Measurements from ENCODE around the gene GPR63.

The GPR63 gene

DNA sequence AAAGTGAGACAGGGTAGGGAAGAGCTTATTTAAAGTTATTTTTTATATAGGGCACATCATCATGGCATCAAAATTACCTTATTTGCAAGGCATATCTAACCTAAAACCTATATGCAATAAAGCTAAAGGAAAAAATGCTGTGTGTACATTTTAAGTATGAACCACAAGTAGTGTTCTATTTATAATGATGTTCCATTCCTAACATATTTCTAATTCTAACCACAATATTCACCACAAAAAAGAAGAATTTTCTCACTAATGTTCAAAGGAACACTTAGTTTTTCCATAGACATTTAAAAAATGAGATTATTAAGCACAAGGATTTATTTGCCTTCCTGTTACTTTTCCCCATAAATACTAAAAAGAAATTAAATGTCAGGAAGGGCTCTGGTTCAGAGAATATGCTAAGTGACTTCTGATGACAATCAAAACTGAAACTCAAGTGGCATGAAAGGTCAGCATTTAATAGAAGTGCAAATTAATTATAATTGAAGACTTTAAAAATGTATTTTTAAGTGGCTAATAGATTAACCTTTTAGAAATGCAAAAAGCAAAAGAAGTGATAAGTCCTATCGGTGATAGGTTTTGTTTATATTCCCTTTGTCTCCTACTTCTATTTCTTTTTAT, 25.1 kb downstream of the GPR63 start:
- no peaks in the 10 kb centered on the region for H3K27me3 ChIP-seq (ENCODE audit: insufficient read depth, low read length)
- no peak overlapping the region for H2AK5ac ChIP-seq (ENCODE audit: low read length)
- no peak overlapping the region for H3K4me3 ChIP-seq (ENCODE audit: low read depth, low read length)
- H3K18ac ChIP-seq (ENCODE audit: low read length), result no peak overlapping the region
- no peak overlapping the region for H3K9ac ChIP-seq (ENCODE audit: low read length)
- H2BK12ac ChIP-seq (ENCODE audit: low read length), result no peak overlapping the region
- no peak overlapping the region for H2BK5ac ChIP-seq (ENCODE audit: low read depth, low read length, poor library complexity)
- H3K4ac ChIP-seq (ENCODE audit: low read depth, low read length), result no peak overlapping the region
- no peak overlapping the region for H4K12ac ChIP-seq (ENCODE audit: low read depth, low read length)
- H3K79me1 ChIP-seq (ENCODE audit: low read length), result no peaks in the 10 kb centered on the region
- no peaks in the 10 kb centered on the region for H3K4me1 ChIP-seq (ENCODE audit: control insufficient read depth in 1 of 2, insufficient read depth in 2 of 2, low read length in 2 of 2)
- H3K27ac ChIP-seq (ENCODE audit: low read depth, low read length), result no peak overlapping the region
- H3K4me2 ChIP-seq (ENCODE audit: low read length), result no peak overlapping the region
- no peak overlapping the region for H3K23ac ChIP-seq (ENCODE audit: low read length)
- no peak overlapping the region for H2AFZ ChIP-seq (ENCODE audit: insufficient read depth, low read length, poor library complexity)
- no peak overlapping the region for H4K8ac ChIP-seq (ENCODE audit: low read depth, low read length)
- H3K79me2 ChIP-seq (ENCODE audit: control insufficient read depth, insufficient read depth, low read length, poor library complexity), result no peaks in the 10 kb centered on the region
- no CpG with 5 or more reads among the region's 1 CpG for WGBS (ENCODE audit: extremely low coverage, insufficient coverage, insufficient read length)
- H3K14ac ChIP-seq (ENCODE audit: low read length), result no peak overlapping the region
- DNase-seq, result peak in 1 of 2 donors; percentile 39
- H2BK120ac ChIP-seq (ENCODE audit: insufficient read depth, low read length, poor library complexity), result no peak overlapping the region
- no peak overlapping the region for H4K91ac ChIP-seq (ENCODE audit: low read depth, low read length)
- no peaks in the 10 kb centered on the region for H3K36me3 ChIP-seq (ENCODE audit: control insufficient read depth in 1 of 2, insufficient read depth in 2 of 2, low read length in 2 of 2)
- H3K9me3 ChIP-seq (ENCODE audit: insufficient read depth, low read depth, low read length), result no peaks in the 10 kb centered on the region

DNA sequence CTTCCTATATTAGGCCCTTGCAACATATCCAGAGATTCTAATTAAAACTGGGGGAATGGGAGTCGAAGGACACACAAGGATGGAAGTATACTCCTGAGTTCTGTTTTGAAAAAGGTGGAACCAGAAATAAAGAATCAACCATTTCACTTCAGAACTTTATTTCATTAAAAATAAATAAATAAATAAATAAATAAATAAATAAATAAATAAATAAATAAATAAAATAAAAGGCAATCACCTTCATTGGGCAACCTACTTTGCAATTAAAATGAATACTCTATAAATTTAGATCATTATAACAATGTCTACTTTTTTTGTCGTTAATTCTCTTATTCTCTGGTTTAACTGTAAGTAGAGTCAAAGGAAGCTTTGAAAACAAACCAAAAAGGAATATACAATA, 25.6 kb downstream of the GPR63 start:
- no peak overlapping the region for H2BK5ac ChIP-seq (ENCODE audit: low read depth, low read length, poor library complexity)
- no peaks in the 10 kb centered on the region for H3K27me3 ChIP-seq (ENCODE audit: insufficient read depth, low read length)
- no peak overlapping the region for H3K23ac ChIP-seq (ENCODE audit: low read length)
- H3K18ac ChIP-seq (ENCODE audit: low read length), result no peak overlapping the region
- no peaks in the 10 kb centered on the region for H3K36me3 ChIP-seq (ENCODE audit: control insufficient read depth in 1 of 2, insufficient read depth in 2 of 2, low read length in 2 of 2)
- H3K27ac ChIP-seq (ENCODE audit: low read depth, low read length), result no peak overlapping the region
- no peaks in the 10 kb centered on the region for H3K79me2 ChIP-seq (ENCODE audit: control insufficient read depth, insufficient read depth, low read length, poor library complexity)
- no peaks in the 10 kb centered on the region for H3K79me1 ChIP-seq (ENCODE audit: low read length)
- no peak overlapping the region for H3K9ac ChIP-seq (ENCODE audit: low read length)
- no peak overlapping the region for H3K4ac ChIP-seq (ENCODE audit: low read depth, low read length)
- no peak overlapping the region for H2BK120ac ChIP-seq (ENCODE audit: insufficient read depth, low read length, poor library complexity)
- H3K4me3 ChIP-seq (ENCODE audit: low read depth, low read length), result no peak overlapping the region
- H3K4me1 ChIP-seq (ENCODE audit: control insufficient read depth in 1 of 2, insufficient read depth in 2 of 2, low read length in 2 of 2), result no peaks in the 10 kb centered on the region
- no peaks in the 10 kb centered on the region for H3K9me3 ChIP-seq (ENCODE audit: insufficient read depth, low read depth, low read length)
- H2AFZ ChIP-seq (ENCODE audit: insufficient read depth, low read length, poor library complexity), result no peak overlapping the region
- WGBS (ENCODE audit: extremely low coverage, insufficient coverage, insufficient read length), result no CpG with 5 or more reads among the region's 2 CpGs
- no peak overlapping the region for H4K12ac ChIP-seq (ENCODE audit: low read depth, low read length)
- H2AK5ac ChIP-seq (ENCODE audit: low read length), result no peak overlapping the region
- no peak overlapping the region for H3K14ac ChIP-seq (ENCODE audit: low read length)
- no peak overlapping the region for H4K8ac ChIP-seq (ENCODE audit: low read depth, low read length)
- no peak overlapping the region for H3K4me2 ChIP-seq (ENCODE audit: low read length)
- DNase-seq, result no peak
- no peak overlapping the region for H2BK12ac ChIP-seq (ENCODE audit: low read length)
- no peak overlapping the region for H4K91ac ChIP-seq (ENCODE audit: low read depth, low read length)

DNA sequence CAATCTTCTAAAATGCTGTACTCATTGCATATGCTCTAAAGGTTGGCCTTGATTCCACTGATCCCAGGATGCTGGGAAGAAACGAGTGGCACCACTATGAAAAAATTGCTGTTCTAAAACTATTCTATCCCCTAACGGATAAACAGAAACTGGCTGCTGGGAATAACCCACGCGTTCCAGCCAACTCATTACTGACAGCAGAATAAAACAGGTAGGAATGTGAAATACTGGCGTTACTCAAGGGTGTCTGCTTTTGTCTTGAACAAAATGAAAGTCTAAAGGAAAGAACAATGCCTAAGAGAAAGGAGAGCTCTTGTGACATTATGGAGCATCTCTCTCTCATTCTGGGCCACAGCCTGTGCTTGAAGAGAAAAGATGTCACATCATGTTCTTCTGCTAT, 26.1 kb downstream of the GPR63 start:
- no peaks in the 10 kb centered on the region for H3K79me2 ChIP-seq (ENCODE audit: control insufficient read depth, insufficient read depth, low read length, poor library complexity)
- no CpG with 5 or more reads among the region's 5 CpGs for WGBS (ENCODE audit: extremely low coverage, insufficient coverage, insufficient read length)
- H4K12ac ChIP-seq (ENCODE audit: low read depth, low read length), result no peak overlapping the region

GRCh38 chr6:96809119-96809518, 28.2 kb downstream of the GPR63 start:
- no peak overlapping the region for H3K4ac ChIP-seq (ENCODE audit: low read depth, low read length)
- H3K27ac ChIP-seq (ENCODE audit: low read depth, low read length), result no peak overlapping the region
- H3K79me2 ChIP-seq (ENCODE audit: control insufficient read depth, insufficient read depth, low read length, poor library complexity), result no peaks in the 10 kb centered on the region
- H2BK12ac ChIP-seq (ENCODE audit: low read length), result no peak overlapping the region
- H3K4me3 ChIP-seq (ENCODE audit: low read depth, low read length), result no peak overlapping the region
- no peaks in the 10 kb centered on the region for H3K36me3 ChIP-seq (ENCODE audit: control insufficient read depth in 1 of 2, insufficient read depth in 2 of 2, low read length in 2 of 2)
- no peak overlapping the region for H4K91ac ChIP-seq (ENCODE audit: low read depth, low read length)
- H3K9ac ChIP-seq (ENCODE audit: low read length), result no peak overlapping the region
- H2BK120ac ChIP-seq (ENCODE audit: insufficient read depth, low read length, poor library complexity), result no peak overlapping the region
- no peak overlapping the region for H4K12ac ChIP-seq (ENCODE audit: low read depth, low read length)
- no peak overlapping the region for H2AK5ac ChIP-seq (ENCODE audit: low read length)
- no peak overlapping the region for H3K14ac ChIP-seq (ENCODE audit: low read length)
- no peak overlapping the region for H3K4me2 ChIP-seq (ENCODE audit: low read length)
- H3K4me1 ChIP-seq (ENCODE audit: control insufficient read depth in 1 of 2, insufficient read depth in 2 of 2, low read length in 2 of 2), result no peaks in the 10 kb centered on the region
- DNase-seq, result peak; percentile 18 to 71
- no peak overlapping the region for H3K18ac ChIP-seq (ENCODE audit: low read length)
- no peak overlapping the region for H2AFZ ChIP-seq (ENCODE audit: insufficient read depth, low read length, poor library complexity)
- H3K79me1 ChIP-seq (ENCODE audit: low read length), result no peaks in the 10 kb centered on the region
- H3K27me3 ChIP-seq (ENCODE audit: insufficient read depth, low read length), result no peaks in the 10 kb centered on the region
- H2BK5ac ChIP-seq (ENCODE audit: low read depth, low read length, poor library complexity), result no peak overlapping the region
- no peaks in the 10 kb centered on the region for H3K9me3 ChIP-seq (ENCODE audit: insufficient read depth, low read depth, low read length)
- H3K23ac ChIP-seq (ENCODE audit: low read length), result no peak overlapping the region
- no peak overlapping the region for H4K8ac ChIP-seq (ENCODE audit: low read depth, low read length)

More for the DNA sequence above, 26.1 kb downstream of the GPR63 start:
- Histone ChIP-seq H2BK120ac (ENCODE audit: insufficient read depth, low read length, poor library complexity) (no peak overlapping the region), H2AK5ac (ENCODE audit: low read length) (no peak overlapping the region), H3K4me2 (ENCODE audit: low read length) (no peak overlapping the region), H3K4me1 (ENCODE audit: control insufficient read depth in 1 of 2, insufficient read depth in 2 of 2, low read length in 2 of 2) (no peaks in the 10 kb centered on the region), H3K4ac (ENCODE audit: low read depth, low read length) (no peak overlapping the region), H4K8ac (ENCODE audit: low read depth, low read length) (no peak overlapping the region), H3K27me3 (ENCODE audit: insufficient read depth, low read length) (no peaks in the 10 kb centered on the region), H3K36me3 (ENCODE audit: control insufficient read depth in 1 of 2, insufficient read depth in 2 of 2, low read length in 2 of 2) (no peaks in the 10 kb centered on the region), H3K4me3 (ENCODE audit: low read depth, low read length) (no peak overlapping the region), H3K18ac (ENCODE audit: low read length) (no peak overlapping the region), H3K23ac (ENCODE audit: low read length) (no peak overlapping the region), H4K91ac (ENCODE audit: low read depth, low read length) (no peak overlapping the region), H3K14ac (ENCODE audit: low read length) (no peak overlapping the region), H3K27ac (ENCODE audit: low read depth, low read length) (no peak overlapping the region), H3K9ac (ENCODE audit: low read length) (no peak overlapping the region), H2BK12ac (ENCODE audit: low read length) (no peak overlapping the region), H2AFZ (ENCODE audit: insufficient read depth, low read length, poor library complexity) (no peak overlapping the region), H3K79me1 (ENCODE audit: low read length) (no peaks in the 10 kb centered on the region), H2BK5ac (ENCODE audit: low read depth, low read length, poor library complexity) (no peak overlapping the region), H3K9me3 (ENCODE audit: insufficient read depth, low read depth, low read length) (no peaks in the 10 kb centered on the region)
- peak in 1 of 2 donors; percentile 31 for DNase-seq

All from trophoblast cell (in vitro differentiated cells and primary cell).